ENCODE results near the gene SEMA5A.

DNA sequence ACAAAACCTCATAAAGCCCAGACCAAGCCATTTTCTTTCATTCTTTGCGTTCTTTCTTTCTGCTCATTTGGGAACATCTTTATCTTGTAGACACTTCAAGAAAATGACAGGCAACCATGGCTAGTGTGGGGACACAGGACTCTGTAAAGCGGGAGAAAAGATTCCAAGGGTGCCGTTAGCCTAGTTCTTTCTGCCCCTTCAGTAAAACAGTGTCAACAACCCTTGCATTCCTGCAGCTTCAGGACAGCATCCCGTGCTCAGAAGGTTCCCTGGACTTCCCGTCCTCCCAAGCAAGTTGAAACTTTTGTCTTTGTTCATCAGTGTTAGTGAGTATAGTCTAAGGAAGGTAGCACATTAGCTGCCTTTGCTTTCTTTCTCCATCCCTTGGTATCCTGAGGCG is 42.4 kb upstream of the SEMA5A start:
- TF ChIP-seq, protein P1, sequence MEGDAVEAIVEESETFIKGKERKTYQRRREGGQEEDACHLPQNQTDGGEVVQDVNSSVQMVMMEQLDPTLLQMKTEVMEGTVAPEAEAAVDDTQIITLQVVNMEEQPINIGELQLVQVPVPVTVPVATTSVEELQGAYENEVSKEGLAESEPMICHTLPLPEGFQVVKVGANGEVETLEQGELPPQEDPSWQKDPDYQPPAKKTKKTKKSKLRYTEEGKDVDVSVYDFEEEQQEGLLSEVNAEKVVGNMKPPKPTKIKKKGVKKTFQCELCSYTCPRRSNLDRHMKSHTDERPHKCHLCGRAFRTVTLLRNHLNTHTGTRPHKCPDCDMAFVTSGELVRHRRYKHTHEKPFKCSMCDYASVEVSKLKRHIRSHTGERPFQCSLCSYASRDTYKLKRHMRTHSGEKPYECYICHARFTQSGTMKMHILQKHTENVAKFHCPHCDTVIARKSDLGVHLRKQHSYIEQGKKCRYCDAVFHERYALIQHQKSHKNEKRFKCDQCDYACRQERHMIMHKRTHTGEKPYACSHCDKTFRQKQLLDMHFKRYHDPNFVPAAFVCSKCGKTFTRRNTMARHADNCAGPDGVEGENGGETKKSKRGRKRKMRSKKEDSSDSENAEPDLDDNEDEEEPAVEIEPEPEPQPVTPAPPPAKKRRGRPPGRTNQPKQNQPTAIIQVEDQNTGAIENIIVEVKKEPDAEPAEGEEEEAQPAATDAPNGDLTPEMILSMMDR (optimal IDR thresholded peaks at IDR 0.05 in 1 of 3, IDR thresholded peaks at IDR 0.05 in 1 of 3, conservative IDR thresholded peaks at IDR 0.05 in 1 of 3; ENCODE audit: extremely low read depth in 1 of 3, insufficient read depth in 2 of 3, low read length in 3 of 3), result no peak
- no peak for TF ChIP-seq EZH2 (IDR thresholded peaks at IDR 0.05; ENCODE audit: low read length)

Data from keratinocyte (primary cell).